HepG2 (cell line): ENCODE results near the gene C6orf62. TPM values are rescaled to one million over a fixed set of nuclear protein-coding genes. Genes with fewer than 3 reads are reported as not detected.

Source experiments
- JUNB ChIP-seq: sonication (generic); formaldehyde crosslinking; IDR thresholded peaks from 2 replicates; pipeline ENCODE4 v1.8.0; 2022; ENCODE audit warnings: missing genetic modification reagents, mild to moderate bottlenecking, borderline replicate concordance
- RAD21 ChIP-seq: fragments of 450-650 bp; formaldehyde crosslinking; IDR thresholded peaks from 2 replicates; pipeline ENCODE4 v1.5.0; 2020; ENCODE audit warnings: mild to moderate bottlenecking
- RARG ChIP-seq: sonication (generic); formaldehyde crosslinking; IDR thresholded peaks from 2 replicates; pipeline ENCODE4 v1.4.0; 2020; ENCODE audit warnings: low read depth, mild to moderate bottlenecking, missing genetic modification reagents
- SMAD3 ChIP-seq: sonication (generic); formaldehyde crosslinking; IDR thresholded peaks from 2 replicates; pipeline ENCODE4 v1.4.0; 2020; ENCODE audit warnings: missing genetic modification reagents
- ZNF180 ChIP-seq: sonication (generic); formaldehyde crosslinking; IDR thresholded peaks from 2 replicates; pipeline ENCODE4 v1.4.0; 2020; ENCODE audit warnings: low read depth, missing genetic modification reagents, borderline replicate concordance
- ZNF367 ChIP-seq: sonication (generic); formaldehyde crosslinking; IDR thresholded peaks from 2 replicates; pipeline ENCODE4 v1.4.0; 2020; ENCODE audit warnings: missing genetic modification reagents, borderline replicate concordance
- ZNF563 ChIP-seq: sonication (generic); formaldehyde crosslinking; IDR thresholded peaks from 2 replicates; pipeline ENCODE4 v1.8.0; 2022; ENCODE audit warnings: mild to moderate bottlenecking, moderate library complexity, missing genetic modification reagents
- ZNF709 ChIP-seq: sonication (generic); formaldehyde crosslinking; IDR thresholded peaks from 2 replicates; pipeline ENCODE4 v1.5.0; 2020; ENCODE audit warnings: mild to moderate bottlenecking, missing genetic modification reagents
- ZNF83 ChIP-seq: sonication (generic); formaldehyde crosslinking; IDR thresholded peaks from 2 replicates; pipeline ENCODE4 v1.4.0; 2020; ENCODE audit warnings: missing genetic modification reagents, mild to moderate bottlenecking, borderline replicate concordance
- polyA plus RNA-seq, 8 experiments: library from polyadenylated mRNA; depleted of rRNA in 3 of 8; stranded (reverse) in 7 of 8; unstranded in 1 of 8; fragments of >200 nt; fragmentation: Illumina TruSeq in 4 of 8; extraction: Trizol in 4 of 8; gene quantifications; 2 replicates each; pipeline versions ENCODE4 v1.2.1 to v1.2.3, GENCODE V29; 2011 to 2016; ENCODE audit warnings: low read depth in 4 of 8, missing spikeins in 1 of 8, mixed read lengths in 1 of 8; ENCODE audit not compliant: insufficient read depth in 1 of 8
- total RNA-seq, 5 experiments: library from RNA; depleted of rRNA; stranded (reverse); fragments of >200 nt; fragmentation: Illumina TruSeq; extraction: Trizol; gene quantifications; 2 replicates each; pipeline ENCODE4 v1.2.3, GENCODE V29; 2016; ENCODE audit warnings: low read depth in 1 of 5
- TF ChIP-seq, protein P1 (sequence below): sonication (generic); formaldehyde crosslinking; conservative IDR thresholded peaks from 2 replicates; pipeline ENCODE4 v1.4.0; 2020; ENCODE audit warnings: missing genetic modification reagents
- TF ChIP-seq, protein P2 (sequence below): sonication (generic); formaldehyde crosslinking; IDR thresholded peaks from 2 replicates; pipeline ENCODE4 v1.4.0; 2020; ENCODE audit warnings: missing genetic modification reagents
- TF ChIP-seq, protein P3 (sequence below): sonication (generic); formaldehyde crosslinking; IDR thresholded peaks from 2 replicates; pipeline ENCODE4 v1.5.1; 2020; ENCODE audit warnings: missing genetic modification reagents, mild to moderate bottlenecking, borderline replicate concordance
- TF ChIP-seq, protein P4 (sequence below): sonication (generic); formaldehyde crosslinking; IDR thresholded peaks from 2 replicates; pipeline ENCODE4 v1.8.1; 2022; ENCODE audit warnings: mild to moderate bottlenecking, missing genetic modification reagents
- TF ChIP-seq, protein P5 (sequence below): sonication (generic); formaldehyde crosslinking; IDR thresholded peaks from 2 replicates; pipeline ENCODE4 v1.4.0; 2020; ENCODE audit warnings: mild to moderate bottlenecking, missing genetic modification reagents
- TF ChIP-seq, protein P6 (sequence below): sonication (generic); formaldehyde crosslinking; IDR thresholded peaks from 2 replicates; pipeline ENCODE4 v1.5.1; 2020; ENCODE audit warnings: mild to moderate bottlenecking, missing genetic modification reagents, moderate library complexity

Gene C6orf62
- total and polyA plus RNA-seq, 2 of the 13 experiments (the other 11 are each of a cell fraction or from before 2014, with no cell fraction given) = 54.8 to 90.4 TPM

DNA sequence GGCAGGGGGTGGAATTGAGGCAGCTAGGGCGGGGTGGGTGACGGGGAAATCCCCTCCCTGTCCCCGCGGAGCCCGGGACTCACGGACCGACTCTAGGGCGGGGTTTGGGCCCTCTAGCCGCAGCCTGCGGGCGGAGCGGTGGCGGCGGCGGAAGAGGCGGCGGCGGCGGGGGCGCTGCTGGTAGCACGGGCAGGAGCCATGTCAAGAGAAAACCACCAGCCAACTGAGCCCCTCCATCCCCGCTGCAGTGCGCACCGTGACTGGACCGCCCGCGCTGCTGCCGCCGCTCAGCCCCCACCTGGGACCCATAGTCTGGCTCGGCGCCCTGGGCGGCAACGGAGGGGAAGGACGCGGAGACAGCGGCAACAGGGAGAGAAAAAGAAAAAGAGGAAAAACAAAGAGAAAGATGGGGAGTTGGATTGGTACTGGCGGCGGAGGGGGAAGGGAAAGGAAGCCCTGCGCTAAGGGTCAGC, 1.2 kb upstream of the C6orf62 start (continued):
- TF ChIP-seq ZNF83 (CRISPR knock-in tag) (no peak), JUNB (CRISPR knock-in tag) (no peak), ZNF709 (CRISPR knock-in tag) (no peak), RARG (CRISPR knock-in tag) (no peak), RAD21 (CRISPR knock-in tag) (no peak), SMAD3 (CRISPR knock-in tag) (no peak), ZNF180 (CRISPR knock-in tag) (no peak), ZNF563 (CRISPR knock-in tag) (no peak), ZNF367 (CRISPR knock-in tag) (no peak)
- TF ChIP-seq, protein P1, sequence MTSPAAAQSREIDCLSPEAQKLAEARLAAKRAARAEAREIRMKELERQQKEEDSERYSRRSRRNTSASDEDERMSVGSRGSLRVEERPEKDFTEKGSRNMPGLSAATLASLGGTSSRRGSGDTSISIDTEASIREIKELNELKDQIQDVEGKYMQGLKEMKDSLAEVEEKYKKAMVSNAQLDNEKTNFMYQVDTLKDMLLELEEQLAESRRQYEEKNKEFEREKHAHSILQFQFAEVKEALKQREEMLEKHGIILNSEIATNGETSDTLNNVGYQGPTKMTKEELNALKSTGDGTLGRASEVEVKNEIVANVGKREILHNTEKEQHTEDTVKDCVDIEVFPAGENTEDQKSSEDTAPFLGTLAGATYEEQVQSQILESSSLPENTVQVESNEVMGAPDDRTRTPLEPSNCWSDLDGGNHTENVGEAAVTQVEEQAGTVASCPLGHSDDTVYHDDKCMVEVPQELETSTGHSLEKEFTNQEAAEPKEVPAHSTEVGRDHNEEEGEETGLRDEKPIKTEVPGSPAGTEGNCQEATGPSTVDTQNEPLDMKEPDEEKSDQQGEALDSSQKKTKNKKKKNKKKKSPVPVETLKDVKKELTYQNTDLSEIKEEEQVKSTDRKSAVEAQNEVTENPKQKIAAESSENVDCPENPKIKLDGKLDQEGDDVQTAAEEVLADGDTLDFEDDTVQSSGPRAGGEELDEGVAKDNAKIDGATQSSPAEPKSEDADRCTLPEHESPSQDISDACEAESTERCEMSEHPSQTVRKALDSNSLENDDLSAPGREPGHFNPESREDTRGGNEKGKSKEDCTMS (CRISPR knock-in tag) = no peak
- TF ChIP-seq, protein P2, sequence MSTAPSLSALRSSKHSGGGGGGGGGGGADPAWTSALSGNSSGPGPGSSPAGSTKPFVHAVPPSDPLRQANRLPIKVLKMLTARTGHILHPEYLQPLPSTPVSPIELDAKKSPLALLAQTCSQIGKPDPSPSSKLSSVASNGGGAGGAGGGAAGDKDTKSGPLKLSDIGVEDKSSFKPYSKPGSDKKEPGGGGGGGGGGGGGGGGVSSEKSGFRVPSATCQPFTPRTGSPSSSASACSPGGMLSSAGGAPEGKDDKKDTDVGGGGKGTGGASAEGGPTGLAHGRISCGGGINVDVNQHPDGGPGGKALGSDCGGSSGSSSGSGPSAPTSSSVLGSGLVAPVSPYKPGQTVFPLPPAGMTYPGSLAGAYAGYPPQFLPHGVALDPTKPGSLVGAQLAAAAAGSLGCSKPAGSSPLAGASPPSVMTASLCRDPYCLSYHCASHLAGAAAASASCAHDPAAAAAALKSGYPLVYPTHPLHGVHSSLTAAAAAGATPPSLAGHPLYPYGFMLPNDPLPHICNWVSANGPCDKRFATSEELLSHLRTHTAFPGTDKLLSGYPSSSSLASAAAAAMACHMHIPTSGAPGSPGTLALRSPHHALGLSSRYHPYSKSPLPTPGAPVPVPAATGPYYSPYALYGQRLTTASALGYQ (CRISPR knock-in tag) = no peak
- TF ChIP-seq, protein P3, sequence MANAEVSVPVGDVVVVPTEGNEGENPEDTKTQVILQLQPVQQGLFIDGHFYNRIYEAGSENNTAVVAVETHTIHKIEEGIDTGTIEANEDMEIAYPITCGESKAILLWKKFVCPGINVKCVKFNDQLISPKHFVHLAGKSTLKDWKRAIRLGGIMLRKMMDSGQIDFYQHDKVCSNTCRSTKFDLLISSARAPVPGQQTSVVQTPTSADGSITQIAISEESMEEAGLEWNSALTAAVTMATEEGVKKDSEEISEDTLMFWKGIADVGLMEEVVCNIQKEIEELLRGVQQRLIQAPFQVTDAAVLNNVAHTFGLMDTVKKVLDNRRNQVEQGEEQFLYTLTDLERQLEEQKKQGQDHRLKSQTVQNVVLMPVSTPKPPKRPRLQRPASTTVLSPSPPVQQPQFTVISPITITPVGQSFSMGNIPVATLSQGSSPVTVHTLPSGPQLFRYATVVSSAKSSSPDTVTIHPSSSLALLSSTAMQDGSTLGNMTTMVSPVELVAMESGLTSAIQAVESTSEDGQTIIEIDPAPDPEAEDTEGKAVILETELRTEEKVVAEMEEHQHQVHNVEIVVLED = no peak
- TF ChIP-seq, protein P4, sequence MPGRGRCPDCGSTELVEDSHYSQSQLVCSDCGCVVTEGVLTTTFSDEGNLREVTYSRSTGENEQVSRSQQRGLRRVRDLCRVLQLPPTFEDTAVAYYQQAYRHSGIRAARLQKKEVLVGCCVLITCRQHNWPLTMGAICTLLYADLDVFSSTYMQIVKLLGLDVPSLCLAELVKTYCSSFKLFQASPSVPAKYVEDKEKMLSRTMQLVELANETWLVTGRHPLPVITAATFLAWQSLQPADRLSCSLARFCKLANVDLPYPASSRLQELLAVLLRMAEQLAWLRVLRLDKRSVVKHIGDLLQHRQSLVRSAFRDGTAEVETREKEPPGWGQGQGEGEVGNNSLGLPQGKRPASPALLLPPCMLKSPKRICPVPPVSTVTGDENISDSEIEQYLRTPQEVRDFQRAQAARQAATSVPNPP (CRISPR knock-in tag) = no peak
- TF ChIP-seq, protein P5, sequence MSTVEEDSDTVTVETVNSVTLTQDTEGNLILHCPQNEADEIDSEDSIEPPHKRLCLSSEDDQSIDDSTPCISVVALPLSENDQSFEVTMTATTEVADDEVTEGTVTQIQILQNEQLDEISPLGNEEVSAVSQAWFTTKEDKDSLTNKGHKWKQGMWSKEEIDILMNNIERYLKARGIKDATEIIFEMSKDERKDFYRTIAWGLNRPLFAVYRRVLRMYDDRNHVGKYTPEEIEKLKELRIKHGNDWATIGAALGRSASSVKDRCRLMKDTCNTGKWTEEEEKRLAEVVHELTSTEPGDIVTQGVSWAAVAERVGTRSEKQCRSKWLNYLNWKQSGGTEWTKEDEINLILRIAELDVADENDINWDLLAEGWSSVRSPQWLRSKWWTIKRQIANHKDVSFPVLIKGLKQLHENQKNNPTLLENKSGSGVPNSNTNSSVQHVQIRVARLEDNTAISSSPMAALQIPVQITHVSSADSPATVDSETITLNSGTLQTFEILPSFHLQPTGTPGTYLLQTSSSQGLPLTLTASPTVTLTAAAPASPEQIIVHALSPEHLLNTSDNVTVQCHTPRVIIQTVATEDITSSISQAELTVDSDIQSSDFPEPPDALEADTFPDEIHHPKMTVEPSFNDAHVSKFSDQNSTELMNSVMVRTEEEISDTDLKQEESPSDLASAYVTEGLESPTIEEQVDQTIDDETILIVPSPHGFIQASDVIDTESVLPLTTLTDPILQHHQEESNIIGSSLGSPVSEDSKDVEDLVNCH (CRISPR knock-in tag) = no peak
- TF ChIP-seq, protein P6, sequence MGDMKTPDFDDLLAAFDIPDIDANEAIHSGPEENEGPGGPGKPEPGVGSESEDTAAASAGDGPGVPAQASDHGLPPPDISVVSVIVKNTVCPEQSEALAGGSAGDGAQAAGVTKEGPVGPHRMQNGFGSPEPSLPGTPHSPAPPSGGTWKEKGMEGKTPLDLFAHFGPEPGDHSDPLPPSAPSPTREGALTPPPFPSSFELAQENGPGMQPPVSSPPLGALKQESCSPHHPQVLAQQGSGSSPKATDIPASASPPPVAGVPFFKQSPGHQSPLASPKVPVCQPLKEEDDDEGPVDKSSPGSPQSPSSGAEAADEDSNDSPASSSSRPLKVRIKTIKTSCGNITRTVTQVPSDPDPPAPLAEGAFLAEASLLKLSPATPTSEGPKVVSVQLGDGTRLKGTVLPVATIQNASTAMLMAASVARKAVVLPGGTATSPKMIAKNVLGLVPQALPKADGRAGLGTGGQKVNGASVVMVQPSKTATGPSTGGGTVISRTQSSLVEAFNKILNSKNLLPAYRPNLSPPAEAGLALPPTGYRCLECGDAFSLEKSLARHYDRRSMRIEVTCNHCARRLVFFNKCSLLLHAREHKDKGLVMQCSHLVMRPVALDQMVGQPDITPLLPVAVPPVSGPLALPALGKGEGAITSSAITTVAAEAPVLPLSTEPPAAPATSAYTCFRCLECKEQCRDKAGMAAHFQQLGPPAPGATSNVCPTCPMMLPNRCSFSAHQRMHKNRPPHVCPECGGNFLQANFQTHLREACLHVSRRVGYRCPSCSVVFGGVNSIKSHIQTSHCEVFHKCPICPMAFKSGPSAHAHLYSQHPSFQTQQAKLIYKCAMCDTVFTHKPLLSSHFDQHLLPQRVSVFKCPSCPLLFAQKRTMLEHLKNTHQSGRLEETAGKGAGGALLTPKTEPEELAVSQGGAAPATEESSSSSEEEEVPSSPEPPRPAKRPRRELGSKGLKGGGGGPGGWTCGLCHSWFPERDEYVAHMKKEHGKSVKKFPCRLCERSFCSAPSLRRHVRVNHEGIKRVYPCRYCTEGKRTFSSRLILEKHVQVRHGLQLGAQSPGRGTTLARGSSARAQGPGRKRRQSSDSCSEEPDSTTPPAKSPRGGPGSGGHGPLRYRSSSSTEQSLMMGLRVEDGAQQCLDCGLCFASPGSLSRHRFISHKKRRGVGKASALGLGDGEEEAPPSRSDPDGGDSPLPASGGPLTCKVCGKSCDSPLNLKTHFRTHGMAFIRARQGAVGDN (CRISPR knock-in tag) = peak; percentile 55
